H9 (cell line): Measurements from ENCODE around the gene MTO1. TPM values are rescaled to one million over a fixed set of nuclear protein-coding genes. Genes with fewer than 3 reads are reported as not detected.

Experiments
- DNase-seq: peaks from one replicate; pipeline ENCODE4 v3.0.0-alpha.2; 2017
- H2AFZ ChIP-seq: one replicate; pipeline ENCODE4 v1.6.1; 2013; ENCODE audit warnings: mild to moderate bottlenecking, low read length, control low read depth, moderate library complexity
- H2AK5ac ChIP-seq: 2 replicates; pipeline ENCODE4 v1.6.1; 2013; ENCODE audit warnings: low read length, control low read depth, mixed read lengths; ENCODE audit not compliant: insufficient read length
- H2BK120ac ChIP-seq: one replicate; pipeline ENCODE4 v1.6.1; 2013; ENCODE audit warnings: low read depth, mild to moderate bottlenecking, low read length, control low read depth, inconsistent platforms; ENCODE audit not compliant: poor library complexity, severe bottlenecking
- H2BK12ac ChIP-seq: 2 replicates; pipeline ENCODE4 v1.6.1; 2013; ENCODE audit warnings: low read length, control low read depth, mixed read lengths, low read depth; ENCODE audit not compliant: insufficient read length
- H2BK15ac ChIP-seq: 2 replicates; pipeline ENCODE4 v1.6.1; 2013; ENCODE audit warnings: low read depth, low read length, control low read depth
- H2BK20ac ChIP-seq: one replicate; pipeline ENCODE4 v1.6.1; 2013; ENCODE audit warnings: low read depth, mild to moderate bottlenecking, low read length, control low read depth, inconsistent platforms; ENCODE audit not compliant: poor library complexity, severe bottlenecking
- H2BK5ac ChIP-seq: 2 replicates; pipeline ENCODE4 v1.6.1; 2013; ENCODE audit warnings: low read length, control low read depth, mixed read lengths; ENCODE audit not compliant: insufficient read length
- H3K14ac ChIP-seq: 2 replicates; pipeline ENCODE4 v1.6.1; 2013; ENCODE audit warnings: low read length, control low read depth; ENCODE audit not compliant: insufficient read depth
- H3K18ac ChIP-seq: 2 replicates; pipeline ENCODE4 v1.6.1; 2013; ENCODE audit warnings: low read depth, mild to moderate bottlenecking, mixed read lengths, low read length, control low read depth; ENCODE audit not compliant: insufficient read length
- H3K23ac ChIP-seq: 2 replicates; pipeline ENCODE4 v1.6.1; 2013; ENCODE audit warnings: low read length, control low read depth, mixed read lengths, low read depth; ENCODE audit not compliant: insufficient read length
- H3K23me2 ChIP-seq: 2 replicates; pipeline ENCODE4 v1.6.1; 2013; ENCODE audit warnings: low read depth, mild to moderate bottlenecking, mixed read lengths, low read length, control low read depth; ENCODE audit not compliant: insufficient read length, poor library complexity, severe bottlenecking
- H3K27ac ChIP-seq: 2 replicates; pipeline ENCODE4 v1.5.1; 2013; ENCODE audit warnings: low read length, control low read depth, mixed read lengths, low read depth; ENCODE audit not compliant: insufficient read length
- H3K27me3 ChIP-seq: 2 replicates; pipeline ENCODE4 v1.6.1; 2013; ENCODE audit warnings: low read length, control low read depth, inconsistent platforms; ENCODE audit not compliant: insufficient read depth
- H3K4ac ChIP-seq: 2 replicates; pipeline ENCODE4 v1.6.1; 2013; ENCODE audit warnings: low read depth, mild to moderate bottlenecking, control low read depth, inconsistent platforms, low read length, moderate library complexity
- H3K4me1 ChIP-seq: 2 replicates; pipeline ENCODE4 v1.6.1; 2013; ENCODE audit warnings: low read length, control low read depth, inconsistent platforms; ENCODE audit not compliant: insufficient read depth
- H3K4me2 ChIP-seq: 2 replicates; pipeline ENCODE4 v1.6.1; 2013; ENCODE audit warnings: low read length, control low read depth, mixed read lengths; ENCODE audit not compliant: insufficient read length, insufficient read depth
- H3K56ac ChIP-seq: 2 replicates; pipeline ENCODE4 v1.6.1; 2013; ENCODE audit warnings: low read depth, mild to moderate bottlenecking, mixed read lengths, low read length, control low read depth; ENCODE audit not compliant: insufficient read length
- H3K79me1 ChIP-seq: 2 replicates; pipeline ENCODE4 v1.6.1; 2013; ENCODE audit warnings: low read depth, mild to moderate bottlenecking, moderate library complexity, low read length, control low read depth, inconsistent platforms; ENCODE audit not compliant: insufficient read depth, poor library complexity, severe bottlenecking
- H3K79me2 ChIP-seq: 2 replicates; pipeline ENCODE4 v1.6.1; 2013; ENCODE audit warnings: low read length, control low read depth, inconsistent platforms; ENCODE audit not compliant: insufficient read depth
- H3K9ac ChIP-seq: 2 replicates; pipeline ENCODE4 v1.6.1; 2013; ENCODE audit warnings: low read length, control low read depth, mixed read lengths; ENCODE audit not compliant: insufficient read length; ENCODE audit errors: extremely low read depth
- H3K9me3 ChIP-seq: one replicate; pipeline ENCODE4 v1.6.1; 2013; ENCODE audit warnings: low read depth, low read length, inconsistent platforms; ENCODE audit not compliant: control insufficient read depth
- H3T11ph ChIP-seq: one replicate; pipeline ENCODE4 v1.6.1; 2013; ENCODE audit warnings: mild to moderate bottlenecking, low read length, control low read depth, inconsistent platforms
- H4K20me1 ChIP-seq: one replicate; pipeline ENCODE4 v1.6.1; 2013; ENCODE audit not compliant: control insufficient read depth, insufficient read length, insufficient read depth
- H4K5ac ChIP-seq: 2 replicates; pipeline ENCODE4 v1.6.1; 2013; ENCODE audit warnings: low read depth, mild to moderate bottlenecking, mixed read lengths, low read length, control low read depth; ENCODE audit not compliant: insufficient read length
- H4K8ac ChIP-seq: replicated peaks from 2 replicates; pipeline ENCODE4 v1.6.1; 2013; ENCODE audit warnings: low read length, control low read depth, mixed read lengths, low read depth; ENCODE audit not compliant: insufficient read length
- H4K91ac ChIP-seq: 2 replicates; pipeline ENCODE4 v1.6.1; 2013; ENCODE audit warnings: low read depth, mild to moderate bottlenecking, moderate library complexity, mixed read lengths, low read length, control low read depth; ENCODE audit not compliant: insufficient read length
- H3K27ac Mint-ChIP-seq, 3 experiments: 2 replicates in 2 of 3; 3 replicates in 1 of 3; pipeline ENCODE4 v1.8.0; 2020 to 2021; ENCODE audit warnings: mixed read lengths in 3 of 3, mild to moderate bottlenecking in 1 of 3, moderate library complexity in 1 of 3
- H3K27me3 Mint-ChIP-seq: 2 replicates; pipeline ENCODE4 v1.8.0; 2021; ENCODE audit warnings: low read depth, mild to moderate bottlenecking, moderate library complexity, mixed read lengths
- H3K36me3 Mint-ChIP-seq, 3 experiments: 2 replicates in 2 of 3; 3 replicates in 1 of 3; pipeline ENCODE4 v1.8.0; 2020 to 2021; ENCODE audit warnings: low read depth in 3 of 3, mixed read lengths in 3 of 3; ENCODE audit not compliant: insufficient read depth in 1 of 3
- H3K4me1 Mint-ChIP-seq, 2 experiments: 2 replicates each; pipeline ENCODE4 v1.8.0; 2020; ENCODE audit warnings: mixed read lengths in 2 of 2
- H3K4me3 Mint-ChIP-seq, 2 experiments: 2 replicates in 1 of 2; 3 replicates in 1 of 2; pipeline ENCODE4 v1.8.0; 2020 to 2021; ENCODE audit warnings: mild to moderate bottlenecking in 2 of 2, mixed read lengths in 2 of 2, moderate library complexity in 1 of 2
- H3K9me3 Mint-ChIP-seq, 2 experiments: 2 replicates in 1 of 2; 3 replicates in 1 of 2; pipeline ENCODE4 v1.8.0; 2020; ENCODE audit warnings: mild to moderate bottlenecking in 2 of 2, mixed read lengths in 2 of 2, moderate library complexity in 1 of 2
- WGBS: extraction: QIAGEN DNeasy Blood & Tissue Kit; methylation state at CpG from one replicate; pipeline ENCODE4 v1.1.7; 2013; ENCODE audit warnings: missing lambda C conversion rate, low lambda C conversion rate, mixed read lengths; ENCODE audit not compliant: insufficient read length; ENCODE audit errors: extremely low coverage; 5-methylcytosine and 5-hydroxymethylcytosine counted together
- total RNA-seq: library from RNA; stranded (reverse); gene quantifications from 2 replicates; pipeline ENCODE4 v1.2.1, GENCODE V29; 2021
- TF ChIP-seq, protein P1 (sequence below): fragments of 200-600 bp; sonication (generic); conservative IDR thresholded peaks from 3 replicates; pipeline ENCODE4 v1.8.0; 2021; ENCODE audit warnings: antibody characterized with exemption, mild to moderate bottlenecking

The MTO1 gene
- total RNA-seq, 1 experiment from 2014 or later: 27.8 TPM

- no peaks in the 10 kb centered on the region; a peak in 1 of 4 replicates for H3K4me1 Mint-ChIP-seq
- DNase-seq: no peak
- no peak within 1 kb of the TSS for H3K27ac ChIP-seq
Measured at GRCh38 chr6:73452107-73452461, 9.5 kb upstream of the MTO1 start, which contains the start of gene CGAS. Gene CGAS (minus strand): TSS chr6:73452297. CDS start chr6:73452181, 116 bp downstream.

More at GRCh38 chr6:73452107-73452461, 9.5 kb upstream of the MTO1 start, which contains the start of gene CGAS:
- Histone ChIP-seq H2AFZ (peak within 1 kb of the TSS; percentile 75), H2BK120ac (no peak within 1 kb of the TSS), H2AK5ac (no peak within 1 kb of the TSS), H2BK15ac (no peak within 1 kb of the TSS), H2BK5ac (no peak within 1 kb of the TSS), H4K8ac (no peak within 1 kb of the TSS), H3K27me3 (no peaks in the 10 kb centered on the region), H3K9me3 (no peaks in the 10 kb centered on the region), H2BK20ac (no peak within 1 kb of the TSS), H4K5ac (no peak within 1 kb of the TSS), H2BK12ac (no peak within 1 kb of the TSS), H4K20me1 (no peaks in the 10 kb centered on the region), H3K79me2 (no peaks in the 10 kb centered on the region), H4K91ac (no peak within 1 kb of the TSS), H3K4me2 (peak within 1 kb of the TSS; percentile 18), H3K14ac (peak within 1 kb of the TSS; percentile 91; the same call in 1 of the 2 replicates), H3K56ac (no peak within 1 kb of the TSS), H3K4ac (no peak within 1 kb of the TSS), H3K9ac (no peak within 1 kb of the TSS), H3K18ac (peak within 1 kb of the TSS; percentile 96), H3K23me2 (peaks cover 3% of the 10 kb centered on the region), H3K4me1 (no peaks in the 10 kb centered on the region), H3K23ac (no peak within 1 kb of the TSS), H3K79me1 (no peaks in the 10 kb centered on the region), H3T11ph (no peak within 1 kb of the TSS)
- TF ChIP-seq, protein P1, sequence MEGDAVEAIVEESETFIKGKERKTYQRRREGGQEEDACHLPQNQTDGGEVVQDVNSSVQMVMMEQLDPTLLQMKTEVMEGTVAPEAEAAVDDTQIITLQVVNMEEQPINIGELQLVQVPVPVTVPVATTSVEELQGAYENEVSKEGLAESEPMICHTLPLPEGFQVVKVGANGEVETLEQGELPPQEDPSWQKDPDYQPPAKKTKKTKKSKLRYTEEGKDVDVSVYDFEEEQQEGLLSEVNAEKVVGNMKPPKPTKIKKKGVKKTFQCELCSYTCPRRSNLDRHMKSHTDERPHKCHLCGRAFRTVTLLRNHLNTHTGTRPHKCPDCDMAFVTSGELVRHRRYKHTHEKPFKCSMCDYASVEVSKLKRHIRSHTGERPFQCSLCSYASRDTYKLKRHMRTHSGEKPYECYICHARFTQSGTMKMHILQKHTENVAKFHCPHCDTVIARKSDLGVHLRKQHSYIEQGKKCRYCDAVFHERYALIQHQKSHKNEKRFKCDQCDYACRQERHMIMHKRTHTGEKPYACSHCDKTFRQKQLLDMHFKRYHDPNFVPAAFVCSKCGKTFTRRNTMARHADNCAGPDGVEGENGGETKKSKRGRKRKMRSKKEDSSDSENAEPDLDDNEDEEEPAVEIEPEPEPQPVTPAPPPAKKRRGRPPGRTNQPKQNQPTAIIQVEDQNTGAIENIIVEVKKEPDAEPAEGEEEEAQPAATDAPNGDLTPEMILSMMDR: no peak
- Mint-ChIP-seq H3K36me3 (peaks cover 0 to 4% (median 0%) of the 10 kb centered on the region in 3 experiments; a peak in 2 of 7 replicates), H3K9me3 (peaks cover 0 to 4% of the 10 kb centered on the region in 2 experiments; a peak in 1 of 5 replicates), H3K27me3 (peaks cover 28% of the 10 kb centered on the region), H3K27ac (no peak within 1 kb of the TSS), H3K4me3 (peak within 1 kb of the TSS; percentile 23 to 52; a peak in 3 of 5 replicates)
- WGBS: no CpG with 5 or more reads among the region's 23 CpGs
